Measurements from ENCODE around the gene TCEANC2.

- TF ChIP-seq EZH2 (IDR thresholded peaks at IDR 0.05; ENCODE audit: borderline replicate concordance, low read depth, low read length, poor library complexity, severe bottlenecking) (no peak), CTCF (conservative IDR thresholded peaks at IDR 0.05; ENCODE audit: low read depth, low read length) (no peak)
Measured at GRCh38 chr1:54080598-54081049, 27.2 kb downstream of the TCEANC2 start.

Measured in A673 (cell line).